ENCODE measurements around the gene NDUFA3. TPM values are rescaled to one million over a fixed set of nuclear protein-coding genes. Genes with fewer than 3 reads are reported as not detected.
"Not testable (repeated sequence)": the region's sequence is repeated elsewhere in the genome, so short reads cannot be mapped to it uniquely, and the experiment has no call there.

Gene NDUFA3
- total and polyA plus RNA-seq, 2 donors (not counting 3 experiments of a cell fraction or from before 2014, with no cell fraction given): 107 to 119 TPM

DNA sequence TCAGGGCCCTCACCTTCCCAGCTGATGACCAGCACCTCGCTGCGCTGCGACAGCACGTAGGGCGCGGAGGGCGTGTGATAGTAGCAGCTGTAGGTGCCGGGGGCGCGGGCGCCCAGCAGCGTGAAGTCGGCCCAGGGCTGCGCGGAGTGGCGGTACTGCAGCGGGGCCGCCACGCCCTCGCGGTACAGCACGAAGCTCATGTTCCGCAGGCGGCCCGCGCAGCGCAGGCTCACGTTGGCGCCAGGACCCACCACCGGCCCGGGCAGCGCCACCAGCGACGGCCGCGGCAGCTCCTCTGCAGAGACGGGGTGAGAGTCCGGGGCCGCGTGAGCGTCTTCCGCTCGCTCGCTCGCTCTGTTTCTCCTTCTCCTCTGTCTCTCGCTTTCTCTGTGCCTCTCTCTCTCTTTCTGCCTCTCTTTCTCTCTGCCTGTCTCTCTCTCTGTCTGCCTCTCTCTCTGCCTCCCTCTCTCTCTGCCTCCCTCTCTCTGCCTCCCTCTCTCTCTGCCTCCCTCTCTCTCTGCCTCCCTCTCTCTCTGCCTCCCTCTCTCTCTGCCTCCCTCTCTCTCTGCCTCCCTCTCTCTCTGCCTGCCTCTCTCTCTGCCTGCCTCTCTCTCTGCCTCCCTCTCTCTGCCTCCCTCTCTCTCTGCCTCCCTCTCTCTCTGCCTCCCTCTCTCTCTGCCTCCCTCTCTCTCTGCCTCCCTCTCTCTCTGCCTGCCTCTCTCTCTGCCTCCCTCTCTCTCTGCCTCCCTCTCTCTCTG, 6.6 kb upstream of the NDUFA3 start:
- peak overlapping the region; percentile 66 for H2AFZ ChIP-seq (ENCODE audit: low read depth, low read length)
- H3K79me2 ChIP-seq (ENCODE audit: control insufficient read depth, insufficient read depth, low read length); H3K9me1 ChIP-seq (replicated peaks; ENCODE audit: control insufficient read depth, extremely low read depth, insufficient read depth, low read length); H3K9me3 ChIP-seq (replicated peaks; ENCODE audit: control insufficient read depth, insufficient read depth, low read length); H3K27ac ChIP-seq (ENCODE audit: insufficient read depth, low read depth, low read length); H3K9ac ChIP-seq (replicated peaks; ENCODE audit: extremely low read depth, insufficient read depth, low read length); H3K4me1 ChIP-seq (ENCODE audit: control insufficient read depth, extremely low read depth, insufficient read depth, low read length); H3K27me3 ChIP-seq (ENCODE audit: control insufficient read depth in 2 of 2, insufficient read depth in 2 of 2, low read length in 2 of 2); dilution Hi-C loops (cut with MboI; ENCODE audit: extremely low pct_ligation_motif_present, low sequenced_read_pairs); BruUV-seq (replicated peaks); POLR2A ChIA-PET; H3K36me3 ChIP-seq (ENCODE audit: control insufficient read depth in 2 of 2, extremely low read depth in 1 of 2, insufficient read depth in 2 of 2, low read length in 2 of 2); H4K20me1 ChIP-seq (replicated peaks; ENCODE audit: control insufficient read depth, extremely low read depth, insufficient read depth, low read length): not testable (repeated sequence)
- CTCF ChIA-PET: interaction anchor here (0.6 to 4.2 kb wide), 10 partner anchors 9 to 321 kb away, joined by 3 to 27 read pairs (median 4); no protein-coding TSS in a partner anchor
- H3K4me2 ChIP-seq (ENCODE audit: insufficient read depth, low read length): peak overlapping the region; percentile 49
- TF ChIP-seq, protein P1, sequence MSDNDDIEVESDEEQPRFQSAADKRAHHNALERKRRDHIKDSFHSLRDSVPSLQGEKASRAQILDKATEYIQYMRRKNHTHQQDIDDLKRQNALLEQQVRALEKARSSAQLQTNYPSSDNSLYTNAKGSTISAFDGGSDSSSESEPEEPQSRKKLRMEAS (IDR thresholded peaks at IDR 0.05; ENCODE audit: insufficient read depth, insufficient read length): peak; percentile 32
- TF ChIP-seq EZH2 (IDR thresholded peaks at IDR 0.05; ENCODE audit: borderline replicate concordance, low read depth, low read length, severe bottlenecking): peak; percentile 45
- intact Hi-C loops (cut with micrococcal nuclease): loop anchor here (1.0 to 5.0 kb wide), 2 partner anchors 189 to 288 kb away; partner anchors contain the start of gene CACNG7
- peak overlapping the region in 1 of 3 experiments; percentile 6 for H3K4me3 ChIP-seq (replicated peaks in 1 of 3; ENCODE audit: insufficient read depth in 1 of 3, low read depth in 1 of 3, low read length in 3 of 3)
- DNase-seq (ENCODE audit: low read depth, low spot score): peak; percentile 34
- peak; percentile 40 for FAIRE-seq

DNA sequence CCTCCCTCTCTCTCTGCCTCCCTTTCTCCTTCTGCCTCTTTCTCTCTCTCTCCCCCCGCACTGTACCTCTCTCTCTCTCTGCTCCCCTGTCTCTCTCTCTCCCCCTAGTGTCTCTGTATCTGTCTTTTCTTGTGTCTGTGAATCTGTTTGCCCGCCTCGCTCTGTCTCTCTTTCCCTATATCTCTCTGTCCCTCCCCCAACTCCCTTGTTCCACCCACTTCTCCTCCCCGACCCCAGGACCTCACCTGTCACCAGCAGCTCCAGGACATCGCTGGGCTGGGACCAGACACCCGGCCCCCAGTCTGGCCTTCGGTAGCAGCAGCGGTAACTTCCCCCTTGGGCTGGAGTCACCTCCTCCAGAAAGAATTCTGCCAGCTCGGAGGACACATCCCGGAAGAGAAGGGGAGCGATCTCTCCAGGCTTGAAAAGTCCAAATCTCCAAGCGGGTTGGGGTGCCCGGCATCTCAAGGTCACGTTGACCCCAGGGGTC, 6.0 kb upstream of the NDUFA3 start:
- Histone ChIP-seq H3K79me2 (ENCODE audit: control insufficient read depth, insufficient read depth, low read length) (no peaks in the 10 kb centered on the region), H3K4me2 (ENCODE audit: insufficient read depth, low read length) (no peak overlapping the region), H3K9me1 (replicated peaks; ENCODE audit: control insufficient read depth, extremely low read depth, insufficient read depth, low read length) (no peaks in the 10 kb centered on the region), H3K9me3 (replicated peaks; ENCODE audit: control insufficient read depth, insufficient read depth, low read length) (no peaks in the 10 kb centered on the region), H3K27me3 (ENCODE audit: control insufficient read depth in 2 of 2, insufficient read depth in 2 of 2, low read length in 2 of 2) (no peaks in the 10 kb centered on the region), H3K4me3 (replicated peaks in 1 of 3; ENCODE audit: insufficient read depth in 1 of 3, low read depth in 1 of 3, low read length in 3 of 3) (no peak overlapping the region), H2AFZ (ENCODE audit: low read depth, low read length) (peak overlapping the region; percentile 48), H3K9ac (replicated peaks; ENCODE audit: extremely low read depth, insufficient read depth, low read length) (no peak overlapping the region), H4K20me1 (replicated peaks; ENCODE audit: control insufficient read depth, extremely low read depth, insufficient read depth, low read length) (no peaks in the 10 kb centered on the region), H3K36me3 (ENCODE audit: control insufficient read depth in 2 of 2, extremely low read depth in 1 of 2, insufficient read depth in 2 of 2, low read length in 2 of 2) (no peaks in the 10 kb centered on the region), H3K4me1 (ENCODE audit: control insufficient read depth, extremely low read depth, insufficient read depth, low read length) (no peaks in the 10 kb centered on the region), H3K27ac (ENCODE audit: insufficient read depth, low read depth, low read length) (no peak overlapping the region)
- no peak for FAIRE-seq
- CTCF ChIA-PET: interaction anchor here (1.6 to 4.2 kb wide), 3 partner anchors 67 to 304 kb away, joined by 5 to 27 read pairs (median 10); no protein-coding TSS in a partner anchor
- dilution Hi-C loops (cut with MboI; ENCODE audit: extremely low pct_ligation_motif_present, low sequenced_read_pairs): no loop called here
- intact Hi-C loops (cut with micrococcal nuclease): loop anchor here (1.0 to 5.0 kb wide), 3 partner anchors 189 to 303 kb away; partner anchors contain the start of gene CACNG7
- POLR2A ChIA-PET: no interaction called here
- TF ChIP-seq, protein P2, sequence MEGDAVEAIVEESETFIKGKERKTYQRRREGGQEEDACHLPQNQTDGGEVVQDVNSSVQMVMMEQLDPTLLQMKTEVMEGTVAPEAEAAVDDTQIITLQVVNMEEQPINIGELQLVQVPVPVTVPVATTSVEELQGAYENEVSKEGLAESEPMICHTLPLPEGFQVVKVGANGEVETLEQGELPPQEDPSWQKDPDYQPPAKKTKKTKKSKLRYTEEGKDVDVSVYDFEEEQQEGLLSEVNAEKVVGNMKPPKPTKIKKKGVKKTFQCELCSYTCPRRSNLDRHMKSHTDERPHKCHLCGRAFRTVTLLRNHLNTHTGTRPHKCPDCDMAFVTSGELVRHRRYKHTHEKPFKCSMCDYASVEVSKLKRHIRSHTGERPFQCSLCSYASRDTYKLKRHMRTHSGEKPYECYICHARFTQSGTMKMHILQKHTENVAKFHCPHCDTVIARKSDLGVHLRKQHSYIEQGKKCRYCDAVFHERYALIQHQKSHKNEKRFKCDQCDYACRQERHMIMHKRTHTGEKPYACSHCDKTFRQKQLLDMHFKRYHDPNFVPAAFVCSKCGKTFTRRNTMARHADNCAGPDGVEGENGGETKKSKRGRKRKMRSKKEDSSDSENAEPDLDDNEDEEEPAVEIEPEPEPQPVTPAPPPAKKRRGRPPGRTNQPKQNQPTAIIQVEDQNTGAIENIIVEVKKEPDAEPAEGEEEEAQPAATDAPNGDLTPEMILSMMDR (IDR thresholded peaks at IDR 0.05; ENCODE audit: extremely low read depth in 1 of 2, insufficient read depth in 1 of 2, low read depth in 1 of 2, low read length in 2 of 2): peak in 1 of 2 donors; percentile 15
- no peak for TF ChIP-seq GATA2 (IDR thresholded peaks at IDR 0.05; ENCODE audit: insufficient read depth, insufficient read length, low read depth, low read length)
- BruUV-seq (replicated peaks): no TSS peak
- DNase-seq (ENCODE audit: low read depth, low spot score): no peak

Measured in endothelial cell of umbilical vein (primary cell).